Measurements from ENCODE around the gene SLC38A6.

The SLC38A6 gene

GRCh38 chr14:60968671-60969070 is 12.4 kb upstream of the SLC38A6 start:
- no peak for ATAC-seq
- TF ChIP-seq SNAI2 (CRISPR knock-in tag; IDR thresholded peaks at IDR 0.05) (no peak), ZFP30 (CRISPR knock-in tag; IDR thresholded peaks at IDR 0.05) (no peak), ARNTL (CRISPR knock-in tag; IDR thresholded peaks at IDR 0.05; ENCODE audit: borderline replicate concordance, low read depth) (no peak), TCF4 (CRISPR knock-in tag; IDR thresholded peaks at IDR 0.05; ENCODE audit: borderline replicate concordance) (no peak), TOX (CRISPR knock-in tag; IDR thresholded peaks at IDR 0.05; ENCODE audit: borderline replicate concordance) (no peak), RARB (CRISPR knock-in tag; IDR thresholded peaks at IDR 0.05) (no peak), CSDC2 (CRISPR knock-in tag; IDR thresholded peaks at IDR 0.05) (no peak), ZNF8 (CRISPR knock-in tag; IDR thresholded peaks at IDR 0.05) (no peak), ISL1 (CRISPR knock-in tag; IDR thresholded peaks at IDR 0.05) (no peak), GLIS3 (CRISPR knock-in tag; IDR thresholded peaks at IDR 0.05) (no peak)
- TF ChIP-seq, protein P1, sequence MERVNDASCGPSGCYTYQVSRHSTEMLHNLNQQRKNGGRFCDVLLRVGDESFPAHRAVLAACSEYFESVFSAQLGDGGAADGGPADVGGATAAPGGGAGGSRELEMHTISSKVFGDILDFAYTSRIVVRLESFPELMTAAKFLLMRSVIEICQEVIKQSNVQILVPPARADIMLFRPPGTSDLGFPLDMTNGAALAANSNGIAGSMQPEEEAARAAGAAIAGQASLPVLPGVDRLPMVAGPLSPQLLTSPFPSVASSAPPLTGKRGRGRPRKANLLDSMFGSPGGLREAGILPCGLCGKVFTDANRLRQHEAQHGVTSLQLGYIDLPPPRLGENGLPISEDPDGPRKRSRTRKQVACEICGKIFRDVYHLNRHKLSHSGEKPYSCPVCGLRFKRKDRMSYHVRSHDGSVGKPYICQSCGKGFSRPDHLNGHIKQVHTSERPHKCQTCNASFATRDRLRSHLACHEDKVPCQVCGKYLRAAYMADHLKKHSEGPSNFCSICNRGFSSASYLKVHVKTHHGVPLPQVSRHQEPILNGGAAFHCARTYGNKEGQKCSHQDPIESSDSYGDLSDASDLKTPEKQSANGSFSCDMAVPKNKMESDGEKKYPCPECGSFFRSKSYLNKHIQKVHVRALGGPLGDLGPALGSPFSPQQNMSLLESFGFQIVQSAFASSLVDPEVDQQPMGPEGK (CRISPR knock-in tag; IDR thresholded peaks at IDR 0.05; ENCODE audit: borderline replicate concordance) = no peak
- TF ChIP-seq, protein P2, sequence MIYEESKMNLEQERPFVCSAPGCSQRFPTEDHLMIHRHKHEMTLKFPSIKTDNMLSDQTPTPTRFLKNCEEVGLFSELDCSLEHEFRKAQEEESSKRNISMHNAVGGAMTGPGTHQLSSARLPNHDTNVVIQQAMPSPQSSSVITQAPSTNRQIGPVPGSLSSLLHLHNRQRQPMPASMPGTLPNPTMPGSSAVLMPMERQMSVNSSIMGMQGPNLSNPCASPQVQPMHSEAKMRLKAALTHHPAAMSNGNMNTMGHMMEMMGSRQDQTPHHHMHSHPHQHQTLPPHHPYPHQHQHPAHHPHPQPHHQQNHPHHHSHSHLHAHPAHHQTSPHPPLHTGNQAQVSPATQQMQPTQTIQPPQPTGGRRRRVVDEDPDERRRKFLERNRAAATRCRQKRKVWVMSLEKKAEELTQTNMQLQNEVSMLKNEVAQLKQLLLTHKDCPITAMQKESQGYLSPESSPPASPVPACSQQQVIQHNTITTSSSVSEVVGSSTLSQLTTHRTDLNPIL (CRISPR knock-in tag; IDR thresholded peaks at IDR 0.05; ENCODE audit: low read depth) = no peak
- TF ChIP-seq, protein P3, sequence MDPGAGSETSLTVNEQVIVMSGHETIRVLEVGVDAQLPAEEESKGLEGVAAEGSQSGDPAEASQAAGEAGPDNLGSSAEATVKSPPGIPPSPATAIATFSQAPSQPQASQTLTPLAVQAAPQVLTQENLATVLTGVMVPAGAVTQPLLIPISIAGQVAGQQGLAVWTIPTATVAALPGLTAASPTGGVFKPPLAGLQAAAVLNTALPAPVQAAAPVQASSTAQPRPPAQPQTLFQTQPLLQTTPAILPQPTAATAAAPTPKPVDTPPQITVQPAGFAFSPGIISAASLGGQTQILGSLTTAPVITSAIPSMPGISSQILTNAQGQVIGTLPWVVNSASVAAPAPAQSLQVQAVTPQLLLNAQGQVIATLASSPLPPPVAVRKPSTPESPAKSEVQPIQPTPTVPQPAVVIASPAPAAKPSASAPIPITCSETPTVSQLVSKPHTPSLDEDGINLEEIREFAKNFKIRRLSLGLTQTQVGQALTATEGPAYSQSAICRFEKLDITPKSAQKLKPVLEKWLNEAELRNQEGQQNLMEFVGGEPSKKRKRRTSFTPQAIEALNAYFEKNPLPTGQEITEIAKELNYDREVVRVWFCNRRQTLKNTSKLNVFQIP (CRISPR knock-in tag; IDR thresholded peaks at IDR 0.05; ENCODE audit: borderline replicate concordance, low read depth) = no peak
- TF ChIP-seq, protein P4, sequence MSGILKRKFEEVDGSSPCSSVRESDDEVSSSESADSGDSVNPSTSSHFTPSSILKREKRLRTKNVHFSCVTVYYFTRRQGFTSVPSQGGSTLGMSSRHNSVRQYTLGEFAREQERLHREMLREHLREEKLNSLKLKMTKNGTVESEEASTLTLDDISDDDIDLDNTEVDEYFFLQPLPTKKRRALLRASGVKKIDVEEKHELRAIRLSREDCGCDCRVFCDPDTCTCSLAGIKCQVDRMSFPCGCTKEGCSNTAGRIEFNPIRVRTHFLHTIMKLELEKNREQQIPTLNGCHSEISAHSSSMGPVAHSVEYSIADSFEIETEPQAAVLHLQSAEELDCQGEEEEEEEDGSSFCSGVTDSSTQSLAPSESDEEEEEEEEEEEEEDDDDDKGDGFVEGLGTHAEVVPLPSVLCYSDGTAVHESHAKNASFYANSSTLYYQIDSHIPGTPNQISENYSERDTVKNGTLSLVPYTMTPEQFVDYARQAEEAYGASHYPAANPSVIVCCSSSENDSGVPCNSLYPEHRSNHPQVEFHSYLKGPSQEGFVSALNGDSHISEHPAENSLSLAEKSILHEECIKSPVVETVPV (CRISPR knock-in tag; IDR thresholded peaks at IDR 0.05) = no peak

DNA sequence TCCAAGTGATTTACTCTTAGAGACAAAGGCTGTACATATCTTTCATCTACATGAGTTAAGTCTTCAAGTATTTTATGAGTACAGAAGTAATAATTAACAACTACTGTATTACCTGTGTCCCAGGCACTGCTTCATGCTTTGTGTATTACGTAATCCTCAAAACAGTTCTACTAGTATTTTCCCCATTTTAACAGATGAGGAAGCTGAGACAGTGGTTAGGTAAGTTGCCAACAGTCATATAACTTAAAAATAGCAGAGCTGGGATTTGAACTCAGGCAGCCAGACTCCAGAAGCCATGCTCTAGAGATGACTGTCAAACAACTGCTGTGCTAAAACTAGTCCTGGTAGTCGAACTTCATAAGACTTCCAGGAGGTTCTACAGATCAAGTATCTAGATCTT is 10.9 kb upstream of the SLC38A6 start:
- no peak for TF ChIP-seq ZNF70 (CRISPR knock-in tag; IDR thresholded peaks at IDR 0.05)
- no peak for TF ChIP-seq OSR1 (CRISPR knock-in tag; IDR thresholded peaks at IDR 0.05)
- no peak for TF ChIP-seq ZC3H10 (CRISPR knock-in tag; IDR thresholded peaks at IDR 0.05)
- no peak for TF ChIP-seq ISL1 (CRISPR knock-in tag; IDR thresholded peaks at IDR 0.05)
- no peak for TF ChIP-seq CSDC2 (CRISPR knock-in tag; IDR thresholded peaks at IDR 0.05)

DNA sequence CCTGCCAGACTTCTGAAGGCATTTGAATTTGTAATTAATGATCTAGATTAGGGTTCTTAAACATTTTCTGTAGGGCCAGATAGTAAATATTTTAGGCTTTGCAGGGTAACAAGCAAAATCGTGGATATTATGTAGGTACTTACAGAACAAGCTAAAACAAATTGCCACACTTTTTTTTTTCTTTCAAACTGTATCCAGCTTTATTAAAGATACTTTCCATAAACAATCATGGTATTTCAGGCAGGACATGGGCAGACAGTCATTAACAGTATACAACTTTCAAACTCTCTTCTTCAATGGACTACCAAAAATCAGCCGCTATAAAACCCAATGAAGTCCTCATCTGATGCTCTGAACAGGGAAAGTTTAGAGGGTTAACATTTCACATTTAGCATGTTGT is 9.8 kb upstream of the SLC38A6 start:
- ATAC-seq = no peak
- TF ChIP-seq ZNF8 (CRISPR knock-in tag; IDR thresholded peaks at IDR 0.05) (no peak), ZC3H10 (CRISPR knock-in tag; IDR thresholded peaks at IDR 0.05) (no peak), ZNF70 (CRISPR knock-in tag; IDR thresholded peaks at IDR 0.05) (no peak), GLIS3 (CRISPR knock-in tag; IDR thresholded peaks at IDR 0.05) (no peak), ISL1 (CRISPR knock-in tag; IDR thresholded peaks at IDR 0.05) (no peak)
- TF ChIP-seq, protein P2 (CRISPR knock-in tag; IDR thresholded peaks at IDR 0.05; ENCODE audit: low read depth) = no peak
- TF ChIP-seq, protein P3 (CRISPR knock-in tag; IDR thresholded peaks at IDR 0.05; ENCODE audit: borderline replicate concordance, low read depth) = no peak

More for the DNA sequence above, 10.9 kb upstream of the SLC38A6 start:
- no peak for ATAC-seq

GRCh38 chr14:60972295-60972694 is 8.8 kb upstream of the SLC38A6 start:
- no peak for ATAC-seq
- TF ChIP-seq BACH2 (CRISPR knock-in tag; IDR thresholded peaks at IDR 0.05; ENCODE audit: borderline replicate concordance) (no peak), ZFP30 (CRISPR knock-in tag; IDR thresholded peaks at IDR 0.05) (no peak), ISL1 (CRISPR knock-in tag; IDR thresholded peaks at IDR 0.05) (no peak), TOX (CRISPR knock-in tag; IDR thresholded peaks at IDR 0.05; ENCODE audit: borderline replicate concordance) (no peak), ZNF565 (CRISPR knock-in tag; conservative IDR thresholded peaks at IDR 0.05; ENCODE audit: low read depth) (no peak), PPARA (CRISPR knock-in tag; IDR thresholded peaks at IDR 0.05; ENCODE audit: borderline replicate concordance) (no peak), ZNF8 (CRISPR knock-in tag; IDR thresholded peaks at IDR 0.05) (no peak), SNAI2 (CRISPR knock-in tag; IDR thresholded peaks at IDR 0.05) (no peak), GLIS3 (CRISPR knock-in tag; IDR thresholded peaks at IDR 0.05) (no peak)
- TF ChIP-seq, protein P1 (CRISPR knock-in tag; IDR thresholded peaks at IDR 0.05; ENCODE audit: borderline replicate concordance) = no peak
- TF ChIP-seq, protein P2 (CRISPR knock-in tag; IDR thresholded peaks at IDR 0.05; ENCODE audit: low read depth) = no peak
- TF ChIP-seq, protein P4 (CRISPR knock-in tag; IDR thresholded peaks at IDR 0.05) = no peak

All from SK-N-SH treated with all-trans-retinoic acid at 6 μM for 48 hours (cell line).